Keratinocyte (primary cell): ENCODE data around the gene TPGS2. TPM values are rescaled to one million over a fixed set of nuclear protein-coding genes. Genes with fewer than 3 reads are reported as not detected.

Experiments
- DNase-seq: peaks from one replicate; pipeline ENCODE4 v3.0.0-alpha.2; 2011; ENCODE audit warnings: low read depth, missing footprints, low spot score
- FAIRE-seq: peaks from 2 replicates; lab custom pipeline; 2011; peaks lifted over from hg19 to GRCh38; lab: Jason Lieb, UNC
- H2AFZ ChIP-seq: 2 replicates; pipeline ENCODE4 v1.6.0; 2012; ENCODE audit warnings: low read length, control low read depth, inconsistent platforms; ENCODE audit not compliant: control insufficient read depth
- H3K27ac ChIP-seq: 2 replicates; pipeline ENCODE4 v1.5.1; 2011; ENCODE audit warnings: low read length; ENCODE audit not compliant: control insufficient read depth, insufficient read depth
- H3K27me3 ChIP-seq: 3 replicates; pipeline ENCODE4 v1.6.0; 2011; ENCODE audit warnings: low read length; ENCODE audit not compliant: control insufficient read depth, insufficient read depth; ENCODE audit errors: extremely low read depth
- H3K36me3 ChIP-seq, 2 experiments: 2 replicates in 1 of 2; 3 replicates in 1 of 2; pipeline ENCODE4 v1.5.1; 2011; ENCODE audit warnings: low read length in 2 of 2, mild to moderate bottlenecking in 1 of 2; ENCODE audit not compliant: control insufficient read depth in 2 of 2, insufficient read depth in 2 of 2; ENCODE audit errors: extremely low read depth in 1 of 2
- H3K4me1 ChIP-seq: 3 replicates; pipeline ENCODE4 v1.5.1; 2011; ENCODE audit warnings: low read length; ENCODE audit not compliant: control insufficient read depth, insufficient read depth; ENCODE audit errors: extremely low read depth
- H3K4me2 ChIP-seq: 3 replicates; pipeline ENCODE4 v1.6.0; 2011; ENCODE audit warnings: low read depth, low read length; ENCODE audit not compliant: control insufficient read depth, insufficient read depth; ENCODE audit errors: extremely low read depth
- H3K4me3 ChIP-seq, 3 experiments: fragments of 200-600 bp in 1 of 3; sonication (generic) in 1 of 3; 2 replicates in 2 of 3; 3 replicates in 1 of 3; pipeline ENCODE4 v1.5.1; 2011 to 2016; ENCODE audit warnings: low read length in 3 of 3, mild to moderate bottlenecking in 3 of 3, control low read depth in 2 of 3, inconsistent platforms in 1 of 3, low read depth in 1 of 3, mixed read lengths in 1 of 3, mixed run types in 1 of 3, moderate library complexity in 1 of 3; ENCODE audit not compliant: control insufficient read depth in 2 of 3, insufficient read depth in 2 of 3; ENCODE audit errors: extremely low read depth in 1 of 3
- H3K79me2 ChIP-seq: 2 replicates; pipeline ENCODE4 v1.6.0; 2012; ENCODE audit warnings: low read length; ENCODE audit not compliant: control insufficient read depth, insufficient read depth
- H3K9ac ChIP-seq: 3 replicates; pipeline ENCODE4 v1.6.0; 2011; ENCODE audit warnings: low read length; ENCODE audit not compliant: control insufficient read depth, insufficient read depth; ENCODE audit errors: extremely low read depth
- H3K9me1 ChIP-seq: 3 replicates; pipeline ENCODE4 v1.6.0; 2011; ENCODE audit warnings: low read length; ENCODE audit not compliant: control insufficient read depth, insufficient read depth; ENCODE audit errors: extremely low read depth
- H3K9me3 ChIP-seq: 2 replicates; pipeline ENCODE4 v1.5.1; 2012; ENCODE audit warnings: low read depth, low read length; ENCODE audit not compliant: control insufficient read depth
- H4K20me1 ChIP-seq: 3 replicates; pipeline ENCODE4 v1.6.0; 2011; ENCODE audit warnings: low read length; ENCODE audit not compliant: control insufficient read depth, insufficient read depth; ENCODE audit errors: extremely low read depth
- EZH2 ChIP-seq: IDR thresholded peaks from one replicate; pipeline ENCODE4 v1.6.1; 2012; ENCODE audit warnings: inconsistent platforms, mild to moderate bottlenecking, low read length, moderate library complexity
- dilution Hi-C: fragments of 300-500 bp; cut with MboI; formaldehyde crosslinking; loops from one replicate; pipeline ENCODE4 v1.7.0; 2020; ENCODE audit warnings: low sequenced_read_pairs; ENCODE audit not compliant: extremely low pct_ligation_motif_present
- polyA plus RNA-seq, 5 experiments: library from polyadenylated mRNA; depleted of rRNA in 3 of 5; stranded (reverse) in 3 of 5; stranded (forward) in 1 of 5; unstranded in 1 of 5; fragments of >200 nt; gene quantifications; 1 replicate in 1 of 5; 2 replicates in 3 of 5; 3 replicates in 1 of 5; pipeline versions ENCODE4 v1.2.1 to v1.2.3, GENCODE V29; 2011 to 2012; ENCODE audit warnings: missing spikeins in 2 of 5, low read depth in 1 of 5, low replicate concordance in 1 of 5
- TF ChIP-seq, protein P1 (sequence below), 3 experiments: IDR thresholded peaks in 1 of 3; conservative IDR thresholded peaks in 1 of 3; optimal IDR thresholded peaks in 1 of 3; 2 replicates in 2 of 3; 3 replicates in 1 of 3; pipeline versions ENCODE3 to v1.5.1; 2011; ENCODE audit warnings: low read length in 3 of 3, mild to moderate bottlenecking in 3 of 3, moderate library complexity in 2 of 3, control low read depth in 1 of 3, inconsistent platforms in 1 of 3; ENCODE audit not compliant: insufficient read depth in 2 of 3; ENCODE audit errors: extremely low read depth in 1 of 3

TPGS2 gene
- polyA plus RNA-seq, 1 donor (not counting 4 experiments of a cell fraction or from before 2014, with no cell fraction given) = 254 TPM

DNA sequence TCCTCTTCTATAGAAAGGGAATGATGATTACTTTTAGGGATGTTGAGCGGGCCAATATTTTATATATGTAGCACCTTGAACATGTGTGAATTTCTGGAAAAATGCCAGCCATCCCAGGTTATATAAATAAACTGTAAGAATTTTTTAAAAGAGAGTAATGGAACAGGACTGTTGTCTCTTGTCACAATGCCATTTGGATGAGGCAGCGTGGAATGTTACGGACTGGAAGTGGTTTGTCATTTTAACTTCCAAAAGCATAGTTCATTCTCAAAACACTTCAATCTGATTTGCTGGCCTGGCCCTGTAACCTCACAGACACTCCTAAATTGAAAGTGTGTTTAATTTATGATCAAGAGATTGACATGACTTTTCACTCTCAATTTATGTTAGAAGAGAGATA lies 70.8 kb downstream of the TPGS2 start:
- dilution Hi-C loops = no loop called here
- no peaks in the 10 kb centered on the region for H4K20me1 ChIP-seq
- no peak overlapping the region for H3K27ac ChIP-seq
- H3K36me3 ChIP-seq = peaks cover 0 to 1% of the 10 kb centered on the region in 2 experiments
- H3K4me2 ChIP-seq = no peak overlapping the region
- no peaks in the 10 kb centered on the region for H3K9me3 ChIP-seq
- TF ChIP-seq, protein P1, sequence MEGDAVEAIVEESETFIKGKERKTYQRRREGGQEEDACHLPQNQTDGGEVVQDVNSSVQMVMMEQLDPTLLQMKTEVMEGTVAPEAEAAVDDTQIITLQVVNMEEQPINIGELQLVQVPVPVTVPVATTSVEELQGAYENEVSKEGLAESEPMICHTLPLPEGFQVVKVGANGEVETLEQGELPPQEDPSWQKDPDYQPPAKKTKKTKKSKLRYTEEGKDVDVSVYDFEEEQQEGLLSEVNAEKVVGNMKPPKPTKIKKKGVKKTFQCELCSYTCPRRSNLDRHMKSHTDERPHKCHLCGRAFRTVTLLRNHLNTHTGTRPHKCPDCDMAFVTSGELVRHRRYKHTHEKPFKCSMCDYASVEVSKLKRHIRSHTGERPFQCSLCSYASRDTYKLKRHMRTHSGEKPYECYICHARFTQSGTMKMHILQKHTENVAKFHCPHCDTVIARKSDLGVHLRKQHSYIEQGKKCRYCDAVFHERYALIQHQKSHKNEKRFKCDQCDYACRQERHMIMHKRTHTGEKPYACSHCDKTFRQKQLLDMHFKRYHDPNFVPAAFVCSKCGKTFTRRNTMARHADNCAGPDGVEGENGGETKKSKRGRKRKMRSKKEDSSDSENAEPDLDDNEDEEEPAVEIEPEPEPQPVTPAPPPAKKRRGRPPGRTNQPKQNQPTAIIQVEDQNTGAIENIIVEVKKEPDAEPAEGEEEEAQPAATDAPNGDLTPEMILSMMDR (optimal IDR thresholded peaks at IDR 0.05 in 1 of 3, IDR thresholded peaks at IDR 0.05 in 1 of 3, conservative IDR thresholded peaks at IDR 0.05 in 1 of 3; ENCODE audit: extremely low read depth in 1 of 3, insufficient read depth in 2 of 3, low read length in 3 of 3) = no peak
- no peak for TF ChIP-seq EZH2
- FAIRE-seq = no peak
- H3K9ac ChIP-seq = no peak overlapping the region
- H3K9me1 ChIP-seq = no peaks in the 10 kb centered on the region
- no peak overlapping the region for H2AFZ ChIP-seq
- no peaks in the 10 kb centered on the region for H3K79me2 ChIP-seq
- no peak for DNase-seq
- H3K27me3 ChIP-seq = no peaks in the 10 kb centered on the region
- no peaks in the 10 kb centered on the region for H3K4me1 ChIP-seq
- no peak overlapping the region for H3K4me3 ChIP-seq

DNA sequence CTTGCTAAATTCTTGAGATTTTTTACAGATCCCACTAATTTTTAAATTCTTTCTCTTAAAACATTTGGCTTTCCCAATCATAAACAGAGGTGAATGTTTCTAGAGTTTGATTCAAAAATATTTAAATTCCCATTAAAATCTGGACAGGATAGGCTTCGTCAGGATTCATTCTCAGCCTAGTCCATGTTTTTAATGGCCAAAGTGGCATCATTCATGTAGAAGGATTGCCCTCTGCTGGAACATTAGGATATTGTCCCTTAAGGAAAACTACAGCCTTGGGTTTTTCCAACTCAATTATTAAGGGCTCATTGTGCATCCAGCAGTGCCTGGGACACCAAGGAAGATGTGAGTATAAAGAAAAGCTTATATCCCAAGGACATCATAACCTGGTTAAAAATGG lies 71.7 kb downstream of the TPGS2 start:
- H3K4me3 ChIP-seq = no peak overlapping the region
- no peaks in the 10 kb centered on the region for H3K9me3 ChIP-seq
- H3K27me3 ChIP-seq = no peaks in the 10 kb centered on the region
- no peaks in the 10 kb centered on the region for H3K79me2 ChIP-seq
- DNase-seq (no peak), FAIRE-seq (peak; percentile 92)
- dilution Hi-C loops = no loop called here
- no peak for TF ChIP-seq EZH2
- TF ChIP-seq, protein P1 (optimal IDR thresholded peaks at IDR 0.05 in 1 of 3, IDR thresholded peaks at IDR 0.05 in 1 of 3, conservative IDR thresholded peaks at IDR 0.05 in 1 of 3; ENCODE audit: extremely low read depth in 1 of 3, insufficient read depth in 2 of 3, low read length in 3 of 3) = peak; percentile 50 to 65 (median 54)
- no peak overlapping the region for H3K27ac ChIP-seq
- peaks cover 0 to 1% of the 10 kb centered on the region in 2 experiments for H3K36me3 ChIP-seq
- no peaks in the 10 kb centered on the region for H3K9me1 ChIP-seq
- H2AFZ ChIP-seq = no peak overlapping the region
- H3K4me1 ChIP-seq = no peaks in the 10 kb centered on the region
- H3K9ac ChIP-seq = no peak overlapping the region
- H4K20me1 ChIP-seq = no peaks in the 10 kb centered on the region
- no peak overlapping the region for H3K4me2 ChIP-seq
